KMS-11 (cell line): ENCODE results near the gene ROGDI.

Experiments used
- H2AFZ ChIP-seq: fragments of 200-600 bp; sonication (generic); 2 replicates; pipeline ENCODE4 v1.6.1; 2016; ENCODE audit warnings: antibody characterized with exemption, mixed run types, low read depth
- H3K27ac ChIP-seq: fragments of 200-600 bp; sonication (generic); 2 replicates; pipeline ENCODE4 v1.6.1; 2016; ENCODE audit warnings: mild to moderate bottlenecking, mixed run types
- H3K27me3 ChIP-seq: fragments of 200-600 bp; sonication (generic); 2 replicates; pipeline ENCODE4 v1.6.1; 2017; ENCODE audit warnings: mild to moderate bottlenecking, low read depth, mixed run types, moderate library complexity; ENCODE audit not compliant: insufficient read depth
- H3K36me3 ChIP-seq: fragments of 200-600 bp; sonication (generic); 2 replicates; pipeline ENCODE4 v1.6.1; 2017; ENCODE audit warnings: mild to moderate bottlenecking, mixed run types; ENCODE audit not compliant: insufficient read depth
- H3K4me1 ChIP-seq: fragments of 200-600 bp; sonication (generic); 2 replicates; pipeline ENCODE4 v1.6.1; 2016; ENCODE audit warnings: mild to moderate bottlenecking, low read depth, mixed run types; ENCODE audit not compliant: poor library complexity, severe bottlenecking
- H3K4me2 ChIP-seq: fragments of 200-600 bp; sonication (generic); 2 replicates; pipeline ENCODE4 v1.7.0; 2016; ENCODE audit warnings: mild to moderate bottlenecking, mixed run types
- H3K4me3 ChIP-seq: fragments of 200-600 bp; sonication (generic); IDR thresholded peaks from 2 replicates; pipeline ENCODE4 v1.6.1; 2017; ENCODE audit warnings: low read depth, low read length, mixed read lengths; ENCODE audit not compliant: insufficient read depth
- H3K79me2 ChIP-seq: fragments of 200-600 bp; sonication (generic); 2 replicates; pipeline ENCODE4 v1.6.1; 2016; ENCODE audit warnings: low read depth, mixed run types; ENCODE audit not compliant: insufficient read depth
- H3K9ac ChIP-seq: fragments of 200-600 bp; sonication (generic); 2 replicates; pipeline ENCODE4 v1.6.1; 2016; ENCODE audit warnings: mild to moderate bottlenecking, mixed run types
- H4K20me1 ChIP-seq: fragments of 200-600 bp; sonication (generic); 2 replicates; pipeline ENCODE4 v1.6.1; 2016; ENCODE audit warnings: mild to moderate bottlenecking, mixed run types; ENCODE audit not compliant: insufficient read depth
- CTCF ChIP-seq: fragments of 200-600 bp; sonication (generic); conservative IDR thresholded peaks from 2 replicates; pipeline ENCODE4 v1.6.1; 2017; ENCODE audit warnings: low read depth, mild to moderate bottlenecking, antibody characterized with exemption, low read length, moderate library complexity, mixed read lengths

Gene ROGDI

GRCh38 chr16:4846503-4846900 lies 44.1 kb upstream of the ROGDI start:
- Histone ChIP-seq H3K79me2 (peaks cover 75% of the 10 kb centered on the region), H3K4me1 (peaks cover 41% of the 10 kb centered on the region), H2AFZ (peak overlapping the region; percentile 69), H3K27ac (peak overlapping the region; percentile 77), H3K4me3 (no peak overlapping the region), H4K20me1 (peaks cover 7% of the 10 kb centered on the region), H3K9ac (peak overlapping the region; percentile 90), H3K27me3 (no peaks in the 10 kb centered on the region), H3K36me3 (peaks cover 15% of the 10 kb centered on the region; the same call in 1 of the 2 replicates), H3K4me2 (peak overlapping the region; percentile 77)
- no peak for TF ChIP-seq CTCF

GRCh38 chr16:4840984-4841383 lies 38.6 kb upstream of the ROGDI start:
- TF ChIP-seq CTCF: no peak
- peaks cover 35% of the 10 kb centered on the region for H3K79me2 ChIP-seq
- peaks cover 15% of the 10 kb centered on the region; the same call in 1 of the 2 replicates for H3K36me3 ChIP-seq
- H3K27me3 ChIP-seq: no peaks in the 10 kb centered on the region
- no peak overlapping the region for H2AFZ ChIP-seq
- no peak overlapping the region for H3K27ac ChIP-seq
- no peak overlapping the region for H3K4me2 ChIP-seq
- H4K20me1 ChIP-seq: no peaks in the 10 kb centered on the region
- no peak overlapping the region for H3K9ac ChIP-seq
- H3K4me1 ChIP-seq: peaks cover 48% of the 10 kb centered on the region
- H3K4me3 ChIP-seq: no peak overlapping the region

- Histone ChIP-seq H3K79me2 (peaks cover 24% of the 10 kb centered on the region), H3K9ac (no peak overlapping the region), H3K4me2 (no peak overlapping the region), H3K36me3 (peaks cover 14% of the 10 kb centered on the region; the same call in 1 of the 2 replicates), H3K4me3 (no peak overlapping the region), H2AFZ (no peak overlapping the region), H4K20me1 (no peaks in the 10 kb centered on the region), H3K27me3 (no peaks in the 10 kb centered on the region), H3K27ac (no peak overlapping the region), H3K4me1 (peaks cover 44% of the 10 kb centered on the region)
- no peak for TF ChIP-seq CTCF
Observed at GRCh38 chr16:4839942-4840341, 37.5 kb upstream of the ROGDI start.

GRCh38 chr16:4837733-4838501 lies 35.5 kb upstream of the ROGDI start:
- no peak for TF ChIP-seq CTCF
- Histone ChIP-seq H2AFZ (no peak overlapping the region), H3K4me1 (peaks cover 63% of the 10 kb centered on the region), H3K36me3 (peaks cover 10% of the 10 kb centered on the region; the same call in 1 of the 2 replicates), H3K9ac (no peak overlapping the region), H3K27me3 (no peaks in the 10 kb centered on the region), H3K4me2 (peak overlapping the region; percentile 7; the same call in 1 of the 2 replicates), H4K20me1 (no peaks in the 10 kb centered on the region), H3K4me3 (no peak overlapping the region), H3K79me2 (peaks cover 7% of the 10 kb centered on the region), H3K27ac (peak overlapping the region; percentile 18; the same call in 1 of the 2 replicates)
